ENCODE measurements around the gene ASB13.

The ASB13 gene

GRCh38 chr10:5617521-5617920, 48.9 kb downstream of the ASB13 start:
- Histone ChIP-seq H2BK120ac (ENCODE audit: low read depth, low read length) (no peak overlapping the region), H3K14ac (ENCODE audit: low read length) (no peak overlapping the region), H3K36me3 (replicated peaks in 1 of 2; ENCODE audit: control insufficient read depth in 2 of 2, insufficient read depth in 2 of 2, low read length in 2 of 2) (no peaks in the 10 kb centered on the region), H3K4ac (ENCODE audit: low read length) (no peak overlapping the region), H4K91ac (ENCODE audit: low read depth, low read length, poor library complexity) (no peak overlapping the region), H3K79me1 (ENCODE audit: low read depth, low read length) (no peaks in the 10 kb centered on the region), H3K23ac (ENCODE audit: low read depth, low read length, poor library complexity) (peak overlapping the region; percentile 37), H2BK5ac (ENCODE audit: low read length) (no peak overlapping the region), H3K4me2 (ENCODE audit: insufficient read depth, low read length, poor library complexity, severe bottlenecking) (no peak overlapping the region), H3K4me1 (ENCODE audit: control insufficient read depth in 2 of 2, insufficient read depth in 1 of 2, low read depth in 1 of 2, low read length in 2 of 2) (peaks cover 13 to 16% of the 10 kb centered on the region in 2 donors), H4K8ac (ENCODE audit: low read depth, low read length) (no peak overlapping the region), H3K4me3 (ENCODE audit: low read length in 2 of 2) (no peak overlapping the region), H3K9ac (ENCODE audit: low read depth, low read length, poor library complexity) (no peak overlapping the region), H3K9me3 (replicated peaks in 1 of 2; ENCODE audit: control insufficient read depth in 2 of 2, insufficient read depth in 1 of 2, low read depth in 1 of 2, low read length in 2 of 2) (no peaks in the 10 kb centered on the region), H3K18ac (ENCODE audit: low read length) (peak overlapping the region; percentile 68), H3K27ac (replicated peaks; ENCODE audit: low read length) (no peak overlapping the region), H2AFZ (ENCODE audit: low read length) (no peak overlapping the region), H2BK15ac (ENCODE audit: low read length) (no peak overlapping the region), H2AK5ac (ENCODE audit: low read depth, low read length) (no peak overlapping the region), H2BK12ac (ENCODE audit: low read length) (no peak overlapping the region), H3K27me3 (ENCODE audit: control insufficient read depth in 3 of 3, insufficient read depth in 3 of 3, low read depth in 1 of 3, low read length in 3 of 3) (peaks cover 0 to 3% (median 0%) of the 10 kb centered on the region in 3 experiments)
- WGBS, 2 donors (ENCODE audit: extremely low coverage in 2 of 2, insufficient read length in 2 of 2, insufficient replicate concordance in 1 of 2): no CpG with 5 or more reads among the region's 11 CpGs
- DNase-seq (ENCODE audit: low spot score): no peak

- Histone ChIP-seq H3K9me3 (replicated peaks in 1 of 2; ENCODE audit: control insufficient read depth in 2 of 2, insufficient read depth in 1 of 2, low read depth in 1 of 2, low read length in 2 of 2) (no peaks in the 10 kb centered on the region), H4K8ac (ENCODE audit: low read depth, low read length) (no peak overlapping the region), H2AFZ (ENCODE audit: low read length) (no peak overlapping the region), H2BK12ac (ENCODE audit: low read length) (no peak overlapping the region), H2AK5ac (ENCODE audit: low read depth, low read length) (no peak overlapping the region), H3K79me1 (ENCODE audit: low read depth, low read length) (no peaks in the 10 kb centered on the region), H4K91ac (ENCODE audit: low read depth, low read length, poor library complexity) (no peak overlapping the region), H3K23ac (ENCODE audit: low read depth, low read length, poor library complexity) (no peak overlapping the region), H3K9ac (ENCODE audit: low read depth, low read length, poor library complexity) (no peak overlapping the region), H3K4me3 (ENCODE audit: low read length in 2 of 2) (no peak overlapping the region), H3K4ac (ENCODE audit: low read length) (no peak overlapping the region), H3K27me3 (ENCODE audit: control insufficient read depth in 3 of 3, insufficient read depth in 3 of 3, low read depth in 1 of 3, low read length in 3 of 3) (peaks cover 0 to 3% (median 0%) of the 10 kb centered on the region in 3 experiments), H3K4me2 (ENCODE audit: insufficient read depth, low read length, poor library complexity, severe bottlenecking) (no peak overlapping the region), H2BK120ac (ENCODE audit: low read depth, low read length) (no peak overlapping the region), H3K27ac (replicated peaks; ENCODE audit: low read length) (no peak overlapping the region), H3K36me3 (replicated peaks in 1 of 2; ENCODE audit: control insufficient read depth in 2 of 2, insufficient read depth in 2 of 2, low read length in 2 of 2) (no peaks in the 10 kb centered on the region), H3K14ac (ENCODE audit: low read length) (no peak overlapping the region), H3K4me1 (ENCODE audit: control insufficient read depth in 2 of 2, insufficient read depth in 1 of 2, low read depth in 1 of 2, low read length in 2 of 2) (peaks cover 13 to 16% of the 10 kb centered on the region in 2 donors), H3K18ac (ENCODE audit: low read length) (no peak overlapping the region), H2BK15ac (ENCODE audit: low read length) (no peak overlapping the region), H2BK5ac (ENCODE audit: low read length) (no peak overlapping the region)
- no peak for DNase-seq (ENCODE audit: low spot score)
- no CpG with 5 or more reads among the region's 6 CpGs for WGBS, 2 donors (ENCODE audit: extremely low coverage in 2 of 2, insufficient read length in 2 of 2, insufficient replicate concordance in 1 of 2)
Measured at GRCh38 chr10:5616836-5617235, 49.6 kb downstream of the ASB13 start.

GRCh38 chr10:5616046-5616445, 50.3 kb downstream of the ASB13 start:
- peaks cover 0 to 3% (median 0%) of the 10 kb centered on the region in 3 experiments for H3K27me3 ChIP-seq (ENCODE audit: control insufficient read depth in 3 of 3, insufficient read depth in 3 of 3, low read depth in 1 of 3, low read length in 3 of 3)
- H2AFZ ChIP-seq (ENCODE audit: low read length): no peak overlapping the region
- H4K91ac ChIP-seq (ENCODE audit: low read depth, low read length, poor library complexity): no peak overlapping the region
- no peak overlapping the region for H3K4me3 ChIP-seq (ENCODE audit: low read length in 2 of 2)
- no peak overlapping the region for H3K27ac ChIP-seq (replicated peaks; ENCODE audit: low read length)
- H3K18ac ChIP-seq (ENCODE audit: low read length): peak overlapping the region; percentile 74
- no peak overlapping the region for H3K23ac ChIP-seq (ENCODE audit: low read depth, low read length, poor library complexity)
- H3K36me3 ChIP-seq (replicated peaks in 1 of 2; ENCODE audit: control insufficient read depth in 2 of 2, insufficient read depth in 2 of 2, low read length in 2 of 2): no peaks in the 10 kb centered on the region
- no peak overlapping the region for H3K4me2 ChIP-seq (ENCODE audit: insufficient read depth, low read length, poor library complexity, severe bottlenecking)
- no peaks in the 10 kb centered on the region for H3K79me1 ChIP-seq (ENCODE audit: low read depth, low read length)
- peaks cover 13 to 16% of the 10 kb centered on the region in 2 donors for H3K4me1 ChIP-seq (ENCODE audit: control insufficient read depth in 2 of 2, insufficient read depth in 1 of 2, low read depth in 1 of 2, low read length in 2 of 2)
- no peaks in the 10 kb centered on the region for H3K9me3 ChIP-seq (replicated peaks in 1 of 2; ENCODE audit: control insufficient read depth in 2 of 2, insufficient read depth in 1 of 2, low read depth in 1 of 2, low read length in 2 of 2)
- peak overlapping the region; percentile 59 for H2AK5ac ChIP-seq (ENCODE audit: low read depth, low read length)
- H4K8ac ChIP-seq (ENCODE audit: low read depth, low read length): no peak overlapping the region
- no peak overlapping the region for H3K9ac ChIP-seq (ENCODE audit: low read depth, low read length, poor library complexity)
- H2BK120ac ChIP-seq (ENCODE audit: low read depth, low read length): no peak overlapping the region
- H3K4ac ChIP-seq (ENCODE audit: low read length): no peak overlapping the region
- H2BK15ac ChIP-seq (ENCODE audit: low read length): peak overlapping the region; percentile 19
- WGBS, 2 donors (ENCODE audit: extremely low coverage in 2 of 2, insufficient read length in 2 of 2, insufficient replicate concordance in 1 of 2): no CpG with 5 or more reads among the region's 26 CpGs
- DNase-seq (ENCODE audit: low spot score): no peak
- no peak overlapping the region for H2BK5ac ChIP-seq (ENCODE audit: low read length)
- H2BK12ac ChIP-seq (ENCODE audit: low read length): no peak overlapping the region
- no peak overlapping the region for H3K14ac ChIP-seq (ENCODE audit: low read length)

- WGBS, 2 donors (ENCODE audit: extremely low coverage in 2 of 2, insufficient read length in 2 of 2, insufficient replicate concordance in 1 of 2): no CpG with 5 or more reads among the region's 7 CpGs
- Histone ChIP-seq H3K14ac (ENCODE audit: low read length) (no peak overlapping the region), H3K27ac (replicated peaks; ENCODE audit: low read length) (no peak overlapping the region)
Measured at GRCh38 chr10:5615316-5615715, 51.1 kb downstream of the ASB13 start.

More at GRCh38 chr10:5615316-5615715, 51.1 kb downstream of the ASB13 start:
- H3K4ac ChIP-seq (ENCODE audit: low read length): no peak overlapping the region
- no peaks in the 10 kb centered on the region for H3K9me3 ChIP-seq (replicated peaks in 1 of 2; ENCODE audit: control insufficient read depth in 2 of 2, insufficient read depth in 1 of 2, low read depth in 1 of 2, low read length in 2 of 2)
- H3K9ac ChIP-seq (ENCODE audit: low read depth, low read length, poor library complexity): no peak overlapping the region
- no peak overlapping the region for H2BK15ac ChIP-seq (ENCODE audit: low read length)
- no peak overlapping the region for H2AFZ ChIP-seq (ENCODE audit: low read length)
- no peak overlapping the region for H2BK120ac ChIP-seq (ENCODE audit: low read depth, low read length)
- no peak overlapping the region for H4K91ac ChIP-seq (ENCODE audit: low read depth, low read length, poor library complexity)
- no peak for DNase-seq (ENCODE audit: low spot score)
- no peaks in the 10 kb centered on the region for H3K36me3 ChIP-seq (replicated peaks in 1 of 2; ENCODE audit: control insufficient read depth in 2 of 2, insufficient read depth in 2 of 2, low read length in 2 of 2)
- H3K4me2 ChIP-seq (ENCODE audit: insufficient read depth, low read length, poor library complexity, severe bottlenecking): no peak overlapping the region
- H3K27me3 ChIP-seq (ENCODE audit: control insufficient read depth in 3 of 3, insufficient read depth in 3 of 3, low read depth in 1 of 3, low read length in 3 of 3): peaks cover 0 to 3% (median 0%) of the 10 kb centered on the region in 3 experiments
- H3K4me1 ChIP-seq (ENCODE audit: control insufficient read depth in 2 of 2, insufficient read depth in 1 of 2, low read depth in 1 of 2, low read length in 2 of 2): peaks cover 13 to 16% of the 10 kb centered on the region in 2 donors
- no peak overlapping the region for H3K18ac ChIP-seq (ENCODE audit: low read length)
- no peak overlapping the region for H3K23ac ChIP-seq (ENCODE audit: low read depth, low read length, poor library complexity)
- H3K4me3 ChIP-seq (ENCODE audit: low read length in 2 of 2): no peak overlapping the region
- H3K79me1 ChIP-seq (ENCODE audit: low read depth, low read length): no peaks in the 10 kb centered on the region
- H2BK5ac ChIP-seq (ENCODE audit: low read length): no peak overlapping the region
- no peak overlapping the region for H2AK5ac ChIP-seq (ENCODE audit: low read depth, low read length)
- no peak overlapping the region for H2BK12ac ChIP-seq (ENCODE audit: low read length)
- H4K8ac ChIP-seq (ENCODE audit: low read depth, low read length): no peak overlapping the region
